GM12891 (cell line): Measurements from ENCODE around the gene DBH.

Experiments used
- DNase-seq: peaks from one replicate; pipeline ENCODE4 v3.0.0; 2011; ENCODE audit warnings: low spot score; ENCODE audit not compliant: insufficient read length
- FAIRE-seq: peaks from 2 replicates; lab custom pipeline; 2011; peaks lifted over from hg19 to GRCh38; lab: Jason Lieb, UNC
- PAX5 ChIP-seq: IDR thresholded peaks from 2 replicates; pipeline ENCODE4 v1.6.1; 2011; ENCODE audit warnings: low read length, moderate library complexity, mild to moderate bottlenecking; ENCODE audit not compliant: insufficient read depth, severe bottlenecking
- POLR2A ChIP-seq: IDR thresholded peaks from 2 replicates; pipeline ENCODE4 v1.6.1; 2011; ENCODE audit warnings: low read depth, low read length, control low read depth
- POLR2AphosphoS5 ChIP-seq: IDR thresholded peaks from 2 replicates; pipeline ENCODE4 v1.6.1; 2011; ENCODE audit warnings: low read depth, low read length, control low read depth
- POU2F2 ChIP-seq: IDR thresholded peaks from 2 replicates; pipeline ENCODE4 v1.6.1; 2011; ENCODE audit warnings: low read depth, mild to moderate bottlenecking, control low read depth, low read length, moderate library complexity
- SPI1 ChIP-seq: IDR thresholded peaks from 2 replicates; pipeline ENCODE4 v1.6.1; 2011; ENCODE audit warnings: low read depth, low read length, control low read depth
- TAF1 ChIP-seq: IDR thresholded peaks from 2 replicates; pipeline ENCODE4 v1.6.1; 2011; ENCODE audit warnings: low read depth, low read length, control low read depth

Gene DBH

GRCh38 chr9:133604214-133604613 lies 31.9 kb upstream of the DBH start:
- TF ChIP-seq POLR2AphosphoS5 (no peak), POU2F2 (no peak)
- FAIRE-seq (no peak), DNase-seq (no peak)

GRCh38 chr9:133604856-133605255 lies 31.3 kb upstream of the DBH start:
- TF ChIP-seq POU2F2, result no peak
- no peak for TF ChIP-seq TAF1
- no peak for TF ChIP-seq SPI1
- no peak for TF ChIP-seq POLR2A
- no peak for TF ChIP-seq POLR2AphosphoS5
- no peak for TF ChIP-seq PAX5
- DNase-seq (no peak), FAIRE-seq (no peak)

GRCh38 chr9:133605446-133605845 lies 30.7 kb upstream of the DBH start:
- DNase-seq (no peak), FAIRE-seq (no peak)
- TF ChIP-seq TAF1, result no peak
- no peak for TF ChIP-seq POLR2A
- no peak for TF ChIP-seq POU2F2
- no peak for TF ChIP-seq PAX5
- no peak for TF ChIP-seq SPI1
- TF ChIP-seq POLR2AphosphoS5, result no peak

DNA sequence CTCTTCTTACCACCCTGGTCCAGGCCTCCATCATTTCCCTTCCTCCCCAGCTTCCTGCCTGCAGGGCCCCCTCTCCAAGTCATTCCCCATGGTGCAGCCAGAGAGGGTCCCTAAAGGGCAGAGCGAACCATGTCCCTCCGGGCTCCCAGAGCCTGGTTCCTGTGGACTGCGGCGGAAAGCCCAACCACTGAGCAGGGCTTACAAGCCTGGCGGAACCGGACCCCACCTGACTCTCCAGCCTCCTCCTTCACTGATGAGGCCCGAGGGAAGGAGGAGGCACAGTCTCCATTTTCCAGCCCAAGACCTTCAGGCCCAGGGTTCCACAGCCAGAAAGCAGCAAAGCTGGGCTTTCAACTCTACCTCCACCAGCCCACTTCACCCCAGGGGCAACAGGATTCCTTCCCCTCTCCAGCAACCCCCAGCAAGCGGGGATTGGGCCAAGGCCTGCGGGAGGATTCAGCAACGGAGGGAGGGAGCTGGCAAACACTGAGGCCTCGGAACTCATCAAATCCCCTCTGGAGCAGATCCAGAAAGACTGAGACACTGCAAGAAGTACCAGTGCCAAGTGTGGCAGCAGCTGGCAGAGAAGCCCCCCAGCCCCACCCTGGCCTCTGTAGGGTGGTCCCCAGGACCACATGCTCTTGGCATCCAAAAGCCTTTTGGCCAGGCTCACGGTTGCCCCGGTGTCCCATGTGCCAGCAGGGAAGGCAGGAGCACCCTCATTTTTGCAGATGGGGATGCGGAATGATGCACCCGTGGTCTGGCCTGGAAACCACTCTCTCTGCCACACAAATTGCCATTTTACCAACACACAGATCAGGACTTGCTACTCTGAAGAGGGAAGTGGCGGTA lies 30.1 kb upstream of the DBH start:
- DNase-seq (no peak), FAIRE-seq (no peak)
- no peak for TF ChIP-seq SPI1
- no peak for TF ChIP-seq POLR2A
- TF ChIP-seq POU2F2, result no peak
- TF ChIP-seq TAF1, result no peak
- no peak for TF ChIP-seq PAX5
- no peak for TF ChIP-seq POLR2AphosphoS5

DNA sequence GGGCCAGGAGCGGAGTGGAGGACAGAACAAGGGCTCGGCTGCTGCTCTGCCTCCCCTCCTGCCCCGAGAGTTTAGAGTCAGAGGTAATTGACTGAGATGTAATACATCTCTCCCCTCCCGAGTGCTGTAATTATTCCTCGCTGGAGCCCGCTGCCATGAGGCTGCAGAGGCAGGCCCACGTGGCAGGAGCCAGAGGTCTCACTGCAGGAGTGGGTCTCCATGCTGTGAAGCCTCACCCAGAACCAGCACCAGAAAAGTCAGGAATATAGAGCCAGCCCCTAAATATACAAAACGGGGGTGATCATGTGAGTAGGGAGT lies 29.5 kb upstream of the DBH start:
- DNase-seq (no peak), FAIRE-seq (no peak)
- TF ChIP-seq TAF1, result no peak
- TF ChIP-seq PAX5, result no peak
- no peak for TF ChIP-seq POLR2A
- no peak for TF ChIP-seq POLR2AphosphoS5
- no peak for TF ChIP-seq POU2F2

GRCh38 chr9:133607381-133607780 lies 28.8 kb upstream of the DBH start:
- no peak for DNase-seq
- FAIRE-seq, result no peak
- TF ChIP-seq POLR2A (no peak), PAX5 (no peak), POLR2AphosphoS5 (no peak), TAF1 (no peak), SPI1 (no peak), POU2F2 (no peak)

GRCh38 chr9:133607976-133608375 lies 28.2 kb upstream of the DBH start:
- FAIRE-seq, result no peak
- no peak for DNase-seq
- TF ChIP-seq TAF1 (no peak), POU2F2 (no peak), PAX5 (no peak), POLR2A (no peak), SPI1 (no peak), POLR2AphosphoS5 (no peak)

DNA sequence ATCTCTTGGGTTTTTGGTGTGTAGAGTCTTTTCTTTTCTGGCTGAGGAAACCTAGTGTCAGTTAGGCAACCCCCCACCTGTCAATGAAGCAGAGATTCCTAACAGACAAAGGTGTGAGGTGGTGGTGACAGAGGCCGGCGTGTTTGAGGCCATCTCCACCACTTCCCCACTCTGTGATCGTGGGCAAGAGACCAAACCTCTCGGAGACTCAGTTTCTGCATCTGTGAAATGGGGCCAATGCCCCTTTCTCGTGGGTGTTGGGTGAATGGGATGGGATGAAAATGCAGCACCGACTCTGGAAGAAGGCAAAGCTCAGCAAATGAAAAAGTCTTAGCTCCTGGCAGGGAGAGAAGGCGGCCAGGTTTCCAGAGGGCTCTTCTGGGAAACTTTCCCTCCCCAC lies 27.8 kb upstream of the DBH start:
- TF ChIP-seq PAX5 (no peak), POLR2A (no peak), POLR2AphosphoS5 (no peak), SPI1 (no peak), POU2F2 (no peak), TAF1 (no peak)

DNA sequence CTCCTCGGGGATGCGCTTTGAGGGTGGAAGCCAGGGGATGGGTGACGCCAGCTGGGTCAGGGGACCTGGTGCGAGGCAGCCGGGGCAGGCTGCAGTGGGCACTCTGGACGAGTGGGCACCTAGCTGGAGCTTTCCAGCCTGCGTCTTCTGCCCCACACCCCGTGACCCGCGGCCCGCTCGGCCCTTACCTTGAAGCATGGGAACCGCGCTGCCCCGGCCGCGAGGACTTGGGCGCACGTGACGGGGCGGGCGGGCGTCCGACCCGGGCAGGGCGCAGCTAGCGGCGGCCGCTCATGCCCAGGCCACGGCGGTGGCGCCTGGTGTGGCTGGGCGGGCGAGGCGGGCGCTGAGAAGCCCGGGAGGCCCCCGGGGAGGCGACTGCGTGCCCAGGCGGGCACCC lies 27.3 kb upstream of the DBH start:
- DNase-seq (no peak), FAIRE-seq (no peak)

More for the DNA sequence above, 27.8 kb upstream of the DBH start:
- DNase-seq, result no peak
- no peak for FAIRE-seq

More for the DNA sequence above, 27.3 kb upstream of the DBH start:
- TF ChIP-seq POLR2A, result no peak
- TF ChIP-seq PAX5, result no peak
- no peak for TF ChIP-seq POLR2AphosphoS5
- no peak for TF ChIP-seq POU2F2
- TF ChIP-seq SPI1, result no peak
- TF ChIP-seq TAF1, result no peak
